ENCODE results near the gene C16orf87. TPM values are rescaled to one million over a fixed set of nuclear protein-coding genes. Genes with fewer than 3 reads are reported as not detected.
"Not testable (repeated sequence)": the region's sequence is repeated elsewhere in the genome, so short reads cannot be mapped to it uniquely, and the experiment has no call there.

The C16orf87 gene
- 10 to 100 TPM in 1 of 4 donors, 1 to 10 TPM in 3; 5.5 to 14.9 (median 7.9) TPM for total RNA-seq

- peak; percentile 90 to 97 for DNase-seq (ENCODE audit: low spot score in 2 of 2)
- WGBS, 2 donors = 0% methylated on average over 31 to 49 of the region's 94 CpGs
- peak within 1 kb of the TSS; percentile 89 for H3K4me3 ChIP-seq (ENCODE audit: low read depth, poor library complexity, severe bottlenecking)
- no peak for TF ChIP-seq POLR2A (IDR thresholded peaks at IDR 0.05)
- TF ChIP-seq CTCF (IDR thresholded peaks at IDR 0.05) = no peak
- intact Hi-C loops (cut with DNase I; ENCODE audit: low total_unique reads) = no loop called here
These were observed at the start of gene C16orf87 for GRCh38 chr16:46830902-46831647. C16orf87 (minus strand) TSS chr16:46831180; CDS start chr16:46831149, 31 bp downstream.

- WGBS, 2 donors = 92 to 95% methylated on average over 8 of the region's 8 CpGs
- no peak overlapping the region for H3K4me3 ChIP-seq (ENCODE audit: low read depth, poor library complexity, severe bottlenecking)
- intact Hi-C loops (cut with DNase I; ENCODE audit: low total_unique reads) = no loop called here
- no peak for DNase-seq (ENCODE audit: low spot score in 2 of 2)
- TF ChIP-seq POLR2A (IDR thresholded peaks at IDR 0.05) (no peak), CTCF (IDR thresholded peaks at IDR 0.05) (no peak)
These were observed 44.3 kb upstream of the C16orf87 start for GRCh38 chr16:46875243-46875642.

GRCh38 chr16:46873201-46873600 is 42.2 kb upstream of the C16orf87 start:
- intact Hi-C loops (cut with DNase I; ENCODE audit: low total_unique reads) = no loop called here
- no peak for TF ChIP-seq POLR2A (IDR thresholded peaks at IDR 0.05)
- TF ChIP-seq CTCF (IDR thresholded peaks at IDR 0.05) = no peak
- WGBS, 2 donors = 86 to 87% methylated on average over 3 of the region's 3 CpGs
- DNase-seq (ENCODE audit: low spot score in 2 of 2) = no peak
- no peak overlapping the region for H3K4me3 ChIP-seq (ENCODE audit: low read depth, poor library complexity, severe bottlenecking)

GRCh38 chr16:46871597-46871996 is 40.6 kb upstream of the C16orf87 start:
- intact Hi-C loops (cut with DNase I; ENCODE audit: low total_unique reads) = no loop called here
- 72 to 83% methylated on average over 8 of the region's 8 CpGs for WGBS, 2 donors
- DNase-seq (ENCODE audit: low spot score in 2 of 2) = no peak
- TF ChIP-seq CTCF (IDR thresholded peaks at IDR 0.05) (no peak), POLR2A (IDR thresholded peaks at IDR 0.05) (no peak)
- H3K4me3 ChIP-seq (ENCODE audit: low read depth, poor library complexity, severe bottlenecking) = no peak overlapping the region

- DNase-seq (ENCODE audit: low spot score in 2 of 2); intact Hi-C loops (cut with DNase I; ENCODE audit: low total_unique reads); H3K4me3 ChIP-seq (ENCODE audit: low read depth, poor library complexity, severe bottlenecking): not testable (repeated sequence)
- 73 to 78% methylated on average over 2 of the region's 2 CpGs for WGBS, 2 donors
- TF ChIP-seq CTCF (IDR thresholded peaks at IDR 0.05) = peak in 1 of 3 donors; percentile 12
These were observed 37.9 kb upstream of the C16orf87 start for GRCh38 chr16:46868891-46869290.

GRCh38 chr16:46867486-46867885 is 36.5 kb upstream of the C16orf87 start:
- DNase-seq (ENCODE audit: low spot score in 2 of 2); H3K4me3 ChIP-seq (ENCODE audit: low read depth, poor library complexity, severe bottlenecking); intact Hi-C loops (cut with DNase I; ENCODE audit: low total_unique reads): not testable (repeated sequence)
- 85 to 87% methylated on average over 2 of the region's 2 CpGs for WGBS, 2 donors
